Astrocyte (in vitro differentiated cells and primary cell): ENCODE results near the gene TESPA1.

Experiments
- CTCF ChIP-seq: IDR thresholded peaks from 2 replicates; pipeline ENCODE4 v1.5.1; 2011; ENCODE audit warnings: low read depth, mild to moderate bottlenecking, inconsistent platforms, low read length, moderate library complexity; ENCODE audit not compliant: insufficient read depth
- EZH2 ChIP-seq: IDR thresholded peaks from 2 replicates; pipeline ENCODE4 v1.6.1; 2012; ENCODE audit warnings: mild to moderate bottlenecking, low read length, inconsistent platforms; ENCODE audit not compliant: insufficient read depth

- TF ChIP-seq EZH2 (no peak), CTCF (no peak)
Observed at GRCh38 chr12:55034218-55034617, 49.7 kb upstream of the TESPA1 start.
